SKM-1 treated with dmso at 0.1 percent for 144 hours (cell line): Measurements from ENCODE around the gene UFD1.
"Not testable (repeated sequence)": the region's sequence is repeated elsewhere in the genome, so short reads cannot be mapped to it uniquely, and the experiment has no call there.

Experiments
- DNase-seq: peaks from one replicate; lab custom pipeline; 2025; ENCODE audit not compliant: unreplicated experiment; lab: John Stamatoyannopoulos, UW

Gene UFD1

GRCh38 chr22:19450363-19451175 is 28.4 kb downstream of the UFD1 start:
- no peak for DNase-seq

- DNase-seq = no peak
These were observed 29.6 kb downstream of the UFD1 start for GRCh38 chr22:19449422-19449767.

DNA sequence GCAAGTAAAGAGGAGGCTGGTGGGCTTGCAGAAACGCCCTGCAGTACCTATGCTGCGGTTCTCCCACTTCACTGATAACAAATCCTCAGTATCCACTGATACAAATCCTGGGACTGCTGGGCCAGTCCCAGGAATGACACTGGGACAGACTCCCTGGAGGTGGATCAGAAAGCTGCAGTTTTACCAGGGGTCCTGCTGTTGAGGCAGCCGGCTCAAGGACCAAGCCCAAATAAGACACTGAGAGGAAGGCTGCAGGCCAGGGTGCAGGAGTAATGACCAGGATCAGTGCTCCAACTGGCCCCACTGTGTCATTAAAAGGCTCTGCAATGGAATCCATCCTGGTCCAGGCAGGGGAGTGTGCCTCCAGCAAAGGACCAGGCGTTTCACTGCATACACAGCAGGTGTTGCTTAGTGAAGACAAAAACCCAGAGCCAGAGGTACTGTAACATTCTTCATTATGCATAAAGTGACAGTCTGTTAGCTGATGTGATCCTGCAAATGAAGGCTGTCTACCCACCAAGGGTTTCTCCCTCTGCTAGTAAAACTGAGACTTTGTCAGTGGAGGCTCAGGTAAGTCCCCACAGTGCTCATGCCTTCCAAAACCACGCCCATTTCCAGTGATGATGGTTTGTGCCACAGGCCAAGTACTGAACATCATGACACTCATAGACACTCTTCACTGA is 30.1 kb downstream of the UFD1 start:
- DNase-seq = no peak

DNA sequence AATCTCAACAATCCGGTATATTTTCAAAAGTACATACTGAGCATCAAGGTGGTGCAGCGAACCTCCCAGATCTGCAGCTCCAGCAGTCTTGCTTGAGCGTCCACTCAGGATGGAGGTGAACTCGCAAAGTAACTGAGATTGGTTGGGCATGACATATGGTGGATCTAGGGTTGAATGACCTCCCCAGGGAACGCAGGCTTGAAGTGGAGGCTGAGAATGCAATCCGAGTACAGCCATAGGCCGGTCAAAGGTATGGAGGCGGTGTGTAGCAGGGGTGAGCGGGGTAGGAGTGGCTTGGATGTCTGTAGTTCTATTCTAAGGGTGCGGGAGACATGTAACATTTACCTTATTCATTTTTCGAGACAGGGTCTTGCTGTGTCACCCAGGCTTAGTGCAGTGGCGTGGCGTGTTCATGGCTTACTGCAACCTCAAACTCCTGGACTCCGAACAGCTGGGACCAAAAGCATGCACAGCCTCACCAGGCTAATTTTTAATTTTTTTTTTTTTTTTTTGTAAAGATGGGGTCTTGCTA is 30.9 kb downstream of the UFD1 start:
- DNase-seq = peak; percentile 12

GRCh38 chr22:19447330-19448075 is 31.5 kb downstream of the UFD1 start, which contains the start of gene C22orf39:
Gene C22orf39, minus strand, starts transcription at chr22:19447711. Its CDS starts 23 bp downstream, at chr22:19447688.
- peak; percentile 90 for DNase-seq

GRCh38 chr22:19446603-19447329 is 32.2 kb downstream of the UFD1 start:
- no peak for DNase-seq

DNA sequence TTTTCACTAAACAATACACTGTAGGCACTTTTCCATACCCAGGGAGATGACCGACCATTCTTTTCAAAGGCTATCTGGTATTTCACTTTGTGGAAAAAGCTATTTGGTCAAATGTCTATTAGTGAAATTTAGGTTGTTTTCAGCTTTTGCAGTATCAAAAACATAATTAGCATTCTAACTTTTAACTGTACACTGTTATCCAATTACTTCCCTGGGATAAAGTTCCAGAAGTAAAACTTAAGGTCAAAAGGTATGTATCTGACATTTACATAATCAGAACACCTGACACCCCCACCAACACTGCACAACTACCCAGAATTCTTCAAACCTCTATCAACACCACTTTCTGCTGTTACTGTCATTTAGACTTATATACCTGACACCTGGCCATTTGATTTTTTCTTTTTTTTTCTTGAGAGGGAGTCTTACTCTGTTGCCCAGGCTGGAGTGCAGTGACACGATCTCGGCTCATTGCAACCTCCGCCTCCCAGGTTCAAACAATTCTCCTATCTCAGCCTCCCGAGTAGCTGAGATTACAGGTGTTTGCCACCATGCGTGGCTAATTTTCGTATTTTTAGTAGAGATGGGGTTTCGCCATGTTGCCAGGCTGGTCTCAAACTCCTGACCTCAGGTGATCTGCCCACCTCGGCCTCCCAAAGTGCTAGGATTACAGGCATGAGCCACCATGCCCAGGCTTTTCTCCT is 33.6 kb downstream of the UFD1 start:
- DNase-seq = not testable (repeated sequence)

DNA sequence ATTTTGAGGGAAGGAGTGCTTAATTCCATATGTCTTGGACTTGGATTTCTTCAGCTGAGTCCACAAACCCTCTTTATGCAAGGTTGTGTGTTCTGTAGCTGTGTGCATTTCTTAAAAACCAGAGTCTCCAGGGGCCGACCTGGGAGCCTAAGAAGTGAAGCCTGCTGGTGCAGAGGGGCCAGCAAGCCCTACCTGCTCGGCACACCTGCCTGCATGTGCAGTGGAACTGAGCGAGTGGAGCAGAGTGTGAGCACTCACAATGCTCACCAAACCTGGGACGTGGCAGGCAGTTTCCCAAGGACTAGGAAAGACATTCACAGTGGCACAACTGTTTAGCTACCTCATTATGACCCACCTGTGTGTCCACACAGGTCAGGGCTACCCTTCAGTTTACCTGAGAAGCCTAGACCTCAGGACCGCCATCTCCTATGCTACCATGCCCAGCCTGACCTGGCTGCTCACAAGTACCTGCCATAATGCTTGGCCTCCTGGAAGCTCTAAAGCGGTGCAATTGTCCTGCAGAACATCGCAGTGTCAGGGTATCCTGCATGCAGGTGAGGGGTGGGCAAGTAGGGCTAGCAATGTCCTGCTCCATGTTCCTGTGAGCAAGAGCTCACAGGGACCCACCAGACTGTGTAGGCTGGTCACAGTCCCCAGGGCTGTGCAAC is 35.3 kb downstream of the UFD1 start:
- DNase-seq = no peak

- DNase-seq = no peak
These were observed 36.8 kb downstream of the UFD1 start for GRCh38 chr22:19442166-19442565.

GRCh38 chr22:19440411-19441195 is 38.4 kb downstream of the UFD1 start:
- no peak for DNase-seq

DNA sequence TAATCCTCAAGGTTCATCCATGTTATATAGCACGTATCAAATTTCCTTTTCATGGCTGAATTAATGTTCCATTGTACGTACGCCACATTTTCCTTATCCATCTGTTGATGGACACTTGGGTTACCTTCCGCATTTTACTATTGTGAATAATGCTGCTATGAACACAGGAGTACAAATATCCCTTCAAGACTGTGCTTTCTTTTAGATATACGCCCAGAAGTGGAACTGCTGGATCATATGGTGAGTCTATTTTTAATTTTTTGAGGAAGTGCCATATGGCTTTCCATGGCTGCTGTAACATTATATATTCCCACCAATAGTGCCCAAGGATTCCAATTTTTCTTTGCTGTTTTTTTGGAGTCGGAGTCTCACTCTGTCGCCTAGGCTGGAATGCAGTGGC is 40.7 kb downstream of the UFD1 start:
- no peak for DNase-seq

GRCh38 chr22:19436444-19437161 is 42.4 kb downstream of the UFD1 start:
- DNase-seq = not testable (repeated sequence)

DNA sequence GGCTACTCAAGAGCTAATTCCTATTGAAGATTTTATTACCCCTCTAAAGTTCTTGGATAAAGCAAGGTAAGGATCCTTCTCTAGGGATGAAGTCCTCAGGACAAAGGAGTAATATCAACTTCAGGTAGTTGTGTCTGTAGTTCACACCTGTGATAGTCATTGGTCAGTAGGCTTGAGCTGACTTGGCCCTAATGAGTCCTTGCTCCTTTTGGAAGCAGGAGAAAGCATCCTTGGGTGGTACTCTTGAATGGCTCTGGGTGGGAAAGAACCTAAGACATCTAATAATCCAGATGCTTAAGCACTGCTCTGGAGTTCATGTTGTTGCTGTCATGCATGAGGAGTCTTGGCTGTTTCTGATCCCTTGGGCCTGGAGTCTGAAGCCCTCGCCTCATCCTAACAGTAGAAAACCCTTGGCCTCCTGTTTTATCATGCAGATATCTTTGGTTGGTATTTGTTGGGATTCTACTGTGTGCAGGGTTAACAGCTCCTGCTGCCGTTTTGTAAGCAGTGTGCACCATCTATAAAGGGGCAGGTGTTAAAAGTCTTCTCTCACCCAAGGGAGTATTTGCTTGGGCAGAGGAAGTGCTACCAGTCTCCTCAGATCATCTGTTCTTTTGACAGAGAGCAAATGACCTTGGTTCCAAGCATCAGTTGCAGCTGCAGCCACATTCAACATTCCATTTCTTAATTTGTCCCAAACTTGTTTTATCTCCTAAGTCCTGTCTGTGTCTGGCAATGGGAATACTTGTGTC is 44.0 kb downstream of the UFD1 start:
- no peak for DNase-seq

DNA sequence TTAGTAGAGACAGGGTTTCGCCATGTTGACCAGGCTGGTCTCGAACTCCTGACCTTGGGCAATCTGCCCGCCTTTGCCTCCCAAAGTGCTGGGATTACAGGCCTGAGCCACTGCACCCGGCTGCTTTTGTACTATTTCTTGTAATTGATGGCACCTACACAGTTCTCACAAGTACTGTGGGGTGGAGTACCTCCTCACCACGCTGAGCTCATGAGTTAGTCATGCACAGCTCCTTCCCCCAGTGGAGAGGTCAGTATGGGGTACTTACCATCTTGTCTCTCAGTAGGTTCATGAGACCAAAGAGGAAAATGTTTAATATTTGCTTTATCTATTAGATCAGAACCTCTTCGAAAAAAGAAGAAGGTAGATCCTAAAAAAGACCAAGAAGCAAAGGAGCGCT is 44.6 kb downstream of the UFD1 start:
- DNase-seq = no peak

- peak; percentile 88 for DNase-seq
These were observed 46.7 kb downstream of the UFD1 start, which contains the start of gene MRPL40 for GRCh38 chr22:19432133-19432851. Gene MRPL40, plus strand, starts transcription at chr22:19432545. Its CDS starts 10 bp downstream, at chr22:19432555.

- peak; percentile 38 for DNase-seq
These were observed 47.3 kb downstream of the UFD1 start, which contains the start of gene HIRA for GRCh38 chr22:19431649-19432132. Gene HIRA, minus strand, starts transcription at chr22:19431733. Its CDS starts 257 bp downstream, at chr22:19431476.
